Keratinocyte (primary cell): Measurements from ENCODE around the gene CENPP. TPM values are rescaled to one million over a fixed set of nuclear protein-coding genes. Genes with fewer than 3 reads are reported as not detected.

Experiments used
- DNase-seq: peaks from one replicate; pipeline ENCODE4 v3.0.0-alpha.2; 2011; ENCODE audit warnings: low read depth, missing footprints, low spot score
- FAIRE-seq: peaks from 2 replicates; lab custom pipeline; 2011; peaks lifted over from hg19 to GRCh38; lab: Jason Lieb, UNC
- H2AFZ ChIP-seq: 2 replicates; pipeline ENCODE4 v1.6.0; 2012; ENCODE audit warnings: low read length, control low read depth, inconsistent platforms; ENCODE audit not compliant: control insufficient read depth
- H3K27ac ChIP-seq: 2 replicates; pipeline ENCODE4 v1.5.1; 2011; ENCODE audit warnings: low read length; ENCODE audit not compliant: control insufficient read depth, insufficient read depth
- H3K27me3 ChIP-seq: 3 replicates; pipeline ENCODE4 v1.6.0; 2011; ENCODE audit warnings: low read length; ENCODE audit not compliant: control insufficient read depth, insufficient read depth; ENCODE audit errors: extremely low read depth
- H3K36me3 ChIP-seq, 2 experiments: 2 replicates in 1 of 2; 3 replicates in 1 of 2; pipeline ENCODE4 v1.5.1; 2011; ENCODE audit warnings: low read length in 2 of 2, mild to moderate bottlenecking in 1 of 2; ENCODE audit not compliant: control insufficient read depth in 2 of 2, insufficient read depth in 2 of 2; ENCODE audit errors: extremely low read depth in 1 of 2
- H3K4me1 ChIP-seq: 3 replicates; pipeline ENCODE4 v1.5.1; 2011; ENCODE audit warnings: low read length; ENCODE audit not compliant: control insufficient read depth, insufficient read depth; ENCODE audit errors: extremely low read depth
- H3K4me2 ChIP-seq: 3 replicates; pipeline ENCODE4 v1.6.0; 2011; ENCODE audit warnings: low read depth, low read length; ENCODE audit not compliant: control insufficient read depth, insufficient read depth; ENCODE audit errors: extremely low read depth
- H3K4me3 ChIP-seq, 3 experiments: fragments of 200-600 bp in 1 of 3; sonication (generic) in 1 of 3; 2 replicates in 2 of 3; 3 replicates in 1 of 3; pipeline ENCODE4 v1.5.1; 2011 to 2016; ENCODE audit warnings: low read length in 3 of 3, mild to moderate bottlenecking in 3 of 3, control low read depth in 2 of 3, inconsistent platforms in 1 of 3, low read depth in 1 of 3, mixed read lengths in 1 of 3, mixed run types in 1 of 3, moderate library complexity in 1 of 3; ENCODE audit not compliant: control insufficient read depth in 2 of 3, insufficient read depth in 2 of 3; ENCODE audit errors: extremely low read depth in 1 of 3
- H3K79me2 ChIP-seq: 2 replicates; pipeline ENCODE4 v1.6.0; 2012; ENCODE audit warnings: low read length; ENCODE audit not compliant: control insufficient read depth, insufficient read depth
- H3K9ac ChIP-seq: 3 replicates; pipeline ENCODE4 v1.6.0; 2011; ENCODE audit warnings: low read length; ENCODE audit not compliant: control insufficient read depth, insufficient read depth; ENCODE audit errors: extremely low read depth
- H3K9me1 ChIP-seq: 3 replicates; pipeline ENCODE4 v1.6.0; 2011; ENCODE audit warnings: low read length; ENCODE audit not compliant: control insufficient read depth, insufficient read depth; ENCODE audit errors: extremely low read depth
- H3K9me3 ChIP-seq: 2 replicates; pipeline ENCODE4 v1.5.1; 2012; ENCODE audit warnings: low read depth, low read length; ENCODE audit not compliant: control insufficient read depth
- H4K20me1 ChIP-seq: 3 replicates; pipeline ENCODE4 v1.6.0; 2011; ENCODE audit warnings: low read length; ENCODE audit not compliant: control insufficient read depth, insufficient read depth; ENCODE audit errors: extremely low read depth
- EZH2 ChIP-seq: IDR thresholded peaks from one replicate; pipeline ENCODE4 v1.6.1; 2012; ENCODE audit warnings: inconsistent platforms, mild to moderate bottlenecking, low read length, moderate library complexity
- dilution Hi-C: fragments of 300-500 bp; cut with MboI; formaldehyde crosslinking; loops from one replicate; pipeline ENCODE4 v1.7.0; 2020; ENCODE audit warnings: low sequenced_read_pairs; ENCODE audit not compliant: extremely low pct_ligation_motif_present
- polyA plus RNA-seq, 5 experiments: library from polyadenylated mRNA; depleted of rRNA in 3 of 5; stranded (reverse) in 3 of 5; stranded (forward) in 1 of 5; unstranded in 1 of 5; fragments of >200 nt; gene quantifications; 1 replicate in 1 of 5; 2 replicates in 3 of 5; 3 replicates in 1 of 5; pipeline versions ENCODE4 v1.2.1 to v1.2.3, GENCODE V29; 2011 to 2012; ENCODE audit warnings: missing spikeins in 2 of 5, low read depth in 1 of 5, low replicate concordance in 1 of 5
- TF ChIP-seq, protein P1 (sequence below), 3 experiments: IDR thresholded peaks in 1 of 3; conservative IDR thresholded peaks in 1 of 3; optimal IDR thresholded peaks in 1 of 3; 2 replicates in 2 of 3; 3 replicates in 1 of 3; pipeline versions ENCODE3 to v1.5.1; 2011; ENCODE audit warnings: low read length in 3 of 3, mild to moderate bottlenecking in 3 of 3, moderate library complexity in 2 of 3, control low read depth in 1 of 3, inconsistent platforms in 1 of 3; ENCODE audit not compliant: insufficient read depth in 2 of 3; ENCODE audit errors: extremely low read depth in 1 of 3

Gene CENPP
- polyA plus RNA-seq, 1 donor (not counting 4 experiments of a cell fraction or from before 2014, with no cell fraction given), result 6.7 TPM

DNA sequence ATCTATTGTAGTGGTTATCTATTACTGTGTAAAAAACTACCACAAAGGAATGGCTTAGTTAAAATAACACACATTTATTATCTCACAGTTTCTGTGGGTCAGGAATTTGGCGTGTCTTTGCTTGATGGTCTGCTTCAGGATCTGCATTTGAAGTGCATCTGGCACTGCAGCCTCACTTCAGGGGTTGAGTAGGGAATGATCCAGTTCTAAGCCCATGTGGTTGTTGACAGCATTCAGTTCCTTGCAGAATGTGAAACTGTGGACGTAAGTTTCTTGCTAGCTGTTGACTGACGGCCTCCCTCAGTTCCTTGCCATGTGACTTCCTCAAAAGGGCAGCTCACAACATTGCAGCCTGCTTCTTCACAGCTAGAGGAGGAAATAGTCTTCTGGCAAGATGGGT lies 80.7 kb downstream of the CENPP start:
- Histone ChIP-seq H3K4me3 (no peak overlapping the region), H3K4me1 (no peaks in the 10 kb centered on the region), H3K9me1 (no peaks in the 10 kb centered on the region), H2AFZ (no peak overlapping the region), H4K20me1 (no peaks in the 10 kb centered on the region), H3K79me2 (no peaks in the 10 kb centered on the region), H3K9ac (no peak overlapping the region), H3K4me2 (no peak overlapping the region), H3K36me3 (no peaks in the 10 kb centered on the region), H3K27ac (no peak overlapping the region), H3K9me3 (no peaks in the 10 kb centered on the region), H3K27me3 (no peaks in the 10 kb centered on the region)
- dilution Hi-C loops, result no loop called here
- FAIRE-seq (no peak), DNase-seq (no peak)
- TF ChIP-seq, protein P1, sequence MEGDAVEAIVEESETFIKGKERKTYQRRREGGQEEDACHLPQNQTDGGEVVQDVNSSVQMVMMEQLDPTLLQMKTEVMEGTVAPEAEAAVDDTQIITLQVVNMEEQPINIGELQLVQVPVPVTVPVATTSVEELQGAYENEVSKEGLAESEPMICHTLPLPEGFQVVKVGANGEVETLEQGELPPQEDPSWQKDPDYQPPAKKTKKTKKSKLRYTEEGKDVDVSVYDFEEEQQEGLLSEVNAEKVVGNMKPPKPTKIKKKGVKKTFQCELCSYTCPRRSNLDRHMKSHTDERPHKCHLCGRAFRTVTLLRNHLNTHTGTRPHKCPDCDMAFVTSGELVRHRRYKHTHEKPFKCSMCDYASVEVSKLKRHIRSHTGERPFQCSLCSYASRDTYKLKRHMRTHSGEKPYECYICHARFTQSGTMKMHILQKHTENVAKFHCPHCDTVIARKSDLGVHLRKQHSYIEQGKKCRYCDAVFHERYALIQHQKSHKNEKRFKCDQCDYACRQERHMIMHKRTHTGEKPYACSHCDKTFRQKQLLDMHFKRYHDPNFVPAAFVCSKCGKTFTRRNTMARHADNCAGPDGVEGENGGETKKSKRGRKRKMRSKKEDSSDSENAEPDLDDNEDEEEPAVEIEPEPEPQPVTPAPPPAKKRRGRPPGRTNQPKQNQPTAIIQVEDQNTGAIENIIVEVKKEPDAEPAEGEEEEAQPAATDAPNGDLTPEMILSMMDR (optimal IDR thresholded peaks at IDR 0.05 in 1 of 3, IDR thresholded peaks at IDR 0.05 in 1 of 3, conservative IDR thresholded peaks at IDR 0.05 in 1 of 3; ENCODE audit: extremely low read depth in 1 of 3, insufficient read depth in 2 of 3, low read length in 3 of 3), result no peak
- TF ChIP-seq EZH2, result no peak

DNA sequence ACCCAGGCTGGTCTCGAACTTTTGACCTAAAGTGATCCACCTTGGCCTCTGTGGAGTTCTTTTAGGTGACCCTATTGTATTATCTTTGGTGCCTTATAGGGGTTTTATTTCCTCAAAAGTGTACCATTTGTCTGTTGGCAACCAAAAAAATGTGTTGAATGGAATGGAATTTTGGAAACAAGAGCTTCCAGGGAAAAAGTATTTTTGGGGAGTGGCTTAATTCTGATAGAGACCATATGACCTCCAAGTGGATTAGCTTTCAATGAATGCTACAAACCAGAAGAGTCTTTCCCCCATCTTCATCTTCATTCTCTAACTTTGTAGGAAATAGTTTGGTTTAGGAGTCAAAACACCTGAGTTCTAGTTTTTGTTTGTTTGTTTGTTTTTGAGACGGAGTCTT lies 82.1 kb downstream of the CENPP start:
- H4K20me1 ChIP-seq, result no peaks in the 10 kb centered on the region
- DNase-seq, result no peak
- TF ChIP-seq, protein P1 (optimal IDR thresholded peaks at IDR 0.05 in 1 of 3, IDR thresholded peaks at IDR 0.05 in 1 of 3, conservative IDR thresholded peaks at IDR 0.05 in 1 of 3; ENCODE audit: extremely low read depth in 1 of 3, insufficient read depth in 2 of 3, low read length in 3 of 3), result no peak
- TF ChIP-seq EZH2, result no peak

More for the DNA sequence above, 82.1 kb downstream of the CENPP start:
- Histone ChIP-seq H2AFZ (no peak overlapping the region), H3K9me1 (no peaks in the 10 kb centered on the region), H3K36me3 (no peaks in the 10 kb centered on the region), H3K27ac (no peak overlapping the region), H3K9me3 (no peaks in the 10 kb centered on the region), H3K27me3 (no peaks in the 10 kb centered on the region), H3K4me1 (no peaks in the 10 kb centered on the region), H3K4me2 (no peak overlapping the region), H3K4me3 (no peak overlapping the region), H3K9ac (no peak overlapping the region), H3K79me2 (no peaks in the 10 kb centered on the region)
- no peak for FAIRE-seq
- dilution Hi-C loops, result no loop called here
